ENCODE measurements around the gene TMEM218. TPM values are rescaled to one million over a fixed set of nuclear protein-coding genes. Genes with fewer than 3 reads are reported as not detected.

Gene TMEM218
- total RNA-seq, 2 donors from 2014 or later, result 17.9 to 18.2 TPM

DNA sequence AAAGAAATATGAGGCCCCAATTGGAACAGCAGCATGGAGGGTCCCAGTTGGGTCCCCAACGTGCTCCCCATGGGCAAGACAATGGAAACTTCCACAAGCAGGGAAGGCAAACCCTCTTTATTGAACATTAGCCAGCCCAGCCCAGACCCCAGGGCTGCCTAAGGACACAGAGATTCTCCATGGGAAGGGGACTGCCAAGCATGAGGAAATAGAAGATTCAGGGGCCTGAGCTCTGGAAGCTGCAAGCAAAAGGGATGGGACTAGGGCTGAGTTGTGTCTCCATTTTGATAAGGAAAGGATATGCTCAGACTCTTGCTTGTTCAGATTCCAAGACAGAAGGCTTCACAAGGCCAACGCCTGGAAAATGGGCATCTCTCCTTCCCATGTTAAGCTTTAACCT, 23.3 kb downstream of the TMEM218 start:
- Mint-ChIP-seq H3K27me3 (ENCODE audit: insufficient read depth) (no peaks in the 10 kb centered on the region), H3K27ac (no peak overlapping the region), H3K36me3 (ENCODE audit: low read depth) (peaks cover 5% of the 10 kb centered on the region), H3K4me1 (peaks cover 19% of the 10 kb centered on the region), H3K4me3 (no peak overlapping the region), H3K9me3 (peaks cover 2% of the 10 kb centered on the region)
- no peak overlapping the region for H3K9ac ChIP-seq (ENCODE audit: extremely low read depth, low read length, poor library complexity, severe bottlenecking)
- no peak for DNase-seq
- WGBS, 2 experiments (ENCODE audit: insufficient coverage in 1 of 2, insufficient read length in 1 of 2), result 86 to 93% methylated on average over 1 to 2 of the region's 2 CpGs
- no peaks in the 10 kb centered on the region for H3K36me3 ChIP-seq (ENCODE audit: control insufficient read depth, insufficient read depth, low read length)
- no peak overlapping the region for H3K4me3 ChIP-seq (ENCODE audit: low read length)
- no peaks in the 10 kb centered on the region for H3K4me1 ChIP-seq (ENCODE audit: control insufficient read depth, insufficient read depth, low read length)
- no peaks in the 10 kb centered on the region for H3K27me3 ChIP-seq (ENCODE audit: control insufficient read depth, insufficient read depth, low read length, poor library complexity, severe bottlenecking)
- H3K27ac ChIP-seq (ENCODE audit: low read depth, low read length), result no peak overlapping the region
- TF ChIP-seq, protein P1, sequence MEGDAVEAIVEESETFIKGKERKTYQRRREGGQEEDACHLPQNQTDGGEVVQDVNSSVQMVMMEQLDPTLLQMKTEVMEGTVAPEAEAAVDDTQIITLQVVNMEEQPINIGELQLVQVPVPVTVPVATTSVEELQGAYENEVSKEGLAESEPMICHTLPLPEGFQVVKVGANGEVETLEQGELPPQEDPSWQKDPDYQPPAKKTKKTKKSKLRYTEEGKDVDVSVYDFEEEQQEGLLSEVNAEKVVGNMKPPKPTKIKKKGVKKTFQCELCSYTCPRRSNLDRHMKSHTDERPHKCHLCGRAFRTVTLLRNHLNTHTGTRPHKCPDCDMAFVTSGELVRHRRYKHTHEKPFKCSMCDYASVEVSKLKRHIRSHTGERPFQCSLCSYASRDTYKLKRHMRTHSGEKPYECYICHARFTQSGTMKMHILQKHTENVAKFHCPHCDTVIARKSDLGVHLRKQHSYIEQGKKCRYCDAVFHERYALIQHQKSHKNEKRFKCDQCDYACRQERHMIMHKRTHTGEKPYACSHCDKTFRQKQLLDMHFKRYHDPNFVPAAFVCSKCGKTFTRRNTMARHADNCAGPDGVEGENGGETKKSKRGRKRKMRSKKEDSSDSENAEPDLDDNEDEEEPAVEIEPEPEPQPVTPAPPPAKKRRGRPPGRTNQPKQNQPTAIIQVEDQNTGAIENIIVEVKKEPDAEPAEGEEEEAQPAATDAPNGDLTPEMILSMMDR (conservative IDR thresholded peaks at IDR 0.05), result no peak
- no peaks in the 10 kb centered on the region for H3K9me3 ChIP-seq (ENCODE audit: control insufficient read depth, low read length)

DNA sequence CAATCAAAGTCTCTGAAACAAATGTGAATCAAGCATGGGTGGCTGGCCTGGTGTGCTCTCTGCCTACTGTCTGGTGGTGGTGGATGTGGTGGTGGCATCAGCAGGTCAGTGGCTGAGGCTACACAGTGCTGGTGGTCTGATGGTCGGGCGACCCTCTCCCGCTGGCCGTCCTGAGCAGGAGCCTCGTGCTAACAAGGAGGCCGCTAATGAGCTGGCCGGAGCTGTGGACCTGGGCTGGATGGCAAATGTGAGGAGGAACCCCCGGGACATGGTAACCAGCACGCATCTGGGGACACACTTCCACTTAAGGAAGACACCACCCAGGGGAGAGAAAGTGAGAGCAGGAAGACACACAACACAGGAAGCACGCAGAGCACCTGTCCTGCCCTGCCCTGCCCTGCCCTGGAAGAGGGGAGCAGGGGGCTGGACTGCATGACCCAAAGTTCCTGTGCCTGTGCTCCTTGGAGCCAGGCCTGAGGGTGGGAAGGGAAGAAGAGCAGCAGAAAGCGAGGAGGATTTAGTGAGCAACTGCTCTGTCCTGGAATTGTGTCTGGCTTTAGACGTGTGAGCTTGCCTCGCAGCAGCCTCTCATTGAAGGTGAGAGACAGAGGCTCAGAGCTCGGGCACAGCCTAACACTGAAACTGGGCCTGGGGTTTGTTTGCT, 24.7 kb downstream of the TMEM218 start:
- Mint-ChIP-seq H3K9me3 (peaks cover 2% of the 10 kb centered on the region), H3K36me3 (ENCODE audit: low read depth) (peaks cover 5% of the 10 kb centered on the region), H3K27me3 (ENCODE audit: insufficient read depth) (no peaks in the 10 kb centered on the region), H3K4me3 (no peak overlapping the region), H3K4me1 (peaks cover 5% of the 10 kb centered on the region), H3K27ac (no peak overlapping the region)
- no peaks in the 10 kb centered on the region for H3K36me3 ChIP-seq (ENCODE audit: control insufficient read depth, insufficient read depth, low read length)
- H3K27ac ChIP-seq (ENCODE audit: low read depth, low read length), result no peak overlapping the region
- peak; percentile 37 for DNase-seq
- no peak overlapping the region for H3K9ac ChIP-seq (ENCODE audit: extremely low read depth, low read length, poor library complexity, severe bottlenecking)
- no peaks in the 10 kb centered on the region for H3K9me3 ChIP-seq (ENCODE audit: control insufficient read depth, low read length)
- TF ChIP-seq, protein P1 (conservative IDR thresholded peaks at IDR 0.05), result no peak
- WGBS, 2 experiments (ENCODE audit: insufficient coverage in 1 of 2, insufficient read length in 1 of 2), result 89 to 91% methylated on average over 8 to 14 of the region's 14 CpGs
- no peak overlapping the region for H3K4me3 ChIP-seq (ENCODE audit: low read length)
- H3K27me3 ChIP-seq (ENCODE audit: control insufficient read depth, insufficient read depth, low read length, poor library complexity, severe bottlenecking), result no peaks in the 10 kb centered on the region
- H3K4me1 ChIP-seq (ENCODE audit: control insufficient read depth, insufficient read depth, low read length), result no peaks in the 10 kb centered on the region

DNA sequence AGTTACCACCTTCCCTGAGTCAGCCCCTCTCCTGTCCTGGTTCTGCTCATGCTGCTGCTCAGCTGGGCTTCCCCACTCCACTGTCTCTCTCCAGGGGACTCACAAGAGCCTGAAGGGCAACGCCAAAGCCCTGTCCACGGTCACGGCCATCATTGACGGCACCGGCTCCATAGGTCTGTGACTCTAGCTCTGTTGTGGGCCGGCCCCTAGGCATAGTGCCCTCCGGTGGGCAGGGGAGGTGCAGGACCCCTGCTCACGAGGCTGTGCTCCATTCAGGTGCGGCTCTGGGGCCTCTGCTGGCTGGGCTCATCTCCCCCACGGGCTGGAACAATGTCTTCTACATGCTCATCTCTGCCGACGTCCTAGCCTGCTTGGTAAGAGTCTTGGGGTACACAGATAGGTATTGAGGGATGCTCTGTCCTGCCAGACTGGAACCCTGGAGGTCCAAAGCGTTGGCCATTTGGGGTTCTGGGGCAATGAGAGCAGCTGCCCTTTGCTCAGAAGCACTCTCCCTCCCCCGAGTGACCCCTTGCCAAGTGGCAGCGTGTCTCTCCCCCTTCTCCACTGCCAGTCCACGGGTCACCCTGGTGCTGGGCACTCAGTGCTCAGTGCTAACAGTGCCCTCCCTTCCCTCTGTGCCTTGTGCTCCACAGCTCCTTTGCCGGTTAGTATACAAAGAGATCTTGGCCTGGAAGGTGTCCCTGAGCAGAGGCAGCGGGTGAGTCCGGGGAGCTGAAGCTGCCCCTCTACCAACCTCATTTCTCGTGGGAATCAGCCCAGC, 25.9 kb downstream of the TMEM218 start:
- 91 to 92% methylated on average over 17 to 20 of the region's 20 CpGs for WGBS, 2 experiments (ENCODE audit: insufficient coverage in 1 of 2, insufficient read length in 1 of 2)
- Mint-ChIP-seq H3K36me3 (ENCODE audit: low read depth) (peaks cover 5% of the 10 kb centered on the region), H3K27ac (no peak overlapping the region), H3K9me3 (peaks cover 2% of the 10 kb centered on the region), H3K27me3 (ENCODE audit: insufficient read depth) (no peaks in the 10 kb centered on the region), H3K4me1 (peaks cover 2% of the 10 kb centered on the region), H3K4me3 (no peak overlapping the region)
- Histone ChIP-seq H3K4me1 (ENCODE audit: control insufficient read depth, insufficient read depth, low read length) (no peaks in the 10 kb centered on the region), H3K36me3 (ENCODE audit: control insufficient read depth, insufficient read depth, low read length) (no peaks in the 10 kb centered on the region), H3K9me3 (ENCODE audit: control insufficient read depth, low read length) (no peaks in the 10 kb centered on the region), H3K27me3 (ENCODE audit: control insufficient read depth, insufficient read depth, low read length, poor library complexity, severe bottlenecking) (no peaks in the 10 kb centered on the region), H3K27ac (ENCODE audit: low read depth, low read length) (no peak overlapping the region), H3K4me3 (ENCODE audit: low read length) (no peak overlapping the region), H3K9ac (ENCODE audit: extremely low read depth, low read length, poor library complexity, severe bottlenecking) (no peak overlapping the region)
- peak; percentile 73 for DNase-seq
- TF ChIP-seq, protein P1 (conservative IDR thresholded peaks at IDR 0.05), result peak; percentile 70

Data from endodermal cell (in vitro differentiated cells).